PC-9 (cell line): ENCODE data around the gene MRPL19.
A peak's percentile ranks its signal among the peaks of the same experiment; 100 is the strongest.

Experiments
- EZH2 ChIP-seq: fragments of 200-600 bp; sonication (generic); IDR thresholded peaks from 2 replicates; pipeline ENCODE4 v1.8.0; 2017; ENCODE audit warnings: antibody characterized with exemption, low read depth
- TF ChIP-seq, protein P1 (sequence below): fragments of 200-600 bp; sonication (generic); conservative IDR thresholded peaks from 2 replicates; pipeline ENCODE4 v1.6.1; 2017; ENCODE audit warnings: mixed run types, antibody characterized with exemption, mild to moderate bottlenecking, moderate library complexity

DNA sequence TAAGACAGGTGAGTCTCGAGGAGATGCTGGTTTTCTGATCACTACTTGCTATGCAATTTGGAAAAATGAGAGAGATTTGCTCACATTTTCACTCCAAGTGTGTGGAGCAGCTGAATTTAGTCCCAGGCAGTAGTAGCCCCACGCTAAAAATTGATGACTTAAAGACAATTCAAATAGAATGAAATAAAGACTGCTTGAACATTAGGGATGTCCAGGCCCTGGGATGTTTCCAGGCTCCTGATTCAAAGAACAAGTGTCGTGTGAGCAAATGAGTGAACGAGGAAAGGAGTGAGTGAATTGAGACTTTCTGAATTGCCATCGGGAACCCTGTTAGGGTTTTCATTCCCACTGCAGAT, 37.3 kb upstream of the MRPL19 start:
- TF ChIP-seq, protein P1, sequence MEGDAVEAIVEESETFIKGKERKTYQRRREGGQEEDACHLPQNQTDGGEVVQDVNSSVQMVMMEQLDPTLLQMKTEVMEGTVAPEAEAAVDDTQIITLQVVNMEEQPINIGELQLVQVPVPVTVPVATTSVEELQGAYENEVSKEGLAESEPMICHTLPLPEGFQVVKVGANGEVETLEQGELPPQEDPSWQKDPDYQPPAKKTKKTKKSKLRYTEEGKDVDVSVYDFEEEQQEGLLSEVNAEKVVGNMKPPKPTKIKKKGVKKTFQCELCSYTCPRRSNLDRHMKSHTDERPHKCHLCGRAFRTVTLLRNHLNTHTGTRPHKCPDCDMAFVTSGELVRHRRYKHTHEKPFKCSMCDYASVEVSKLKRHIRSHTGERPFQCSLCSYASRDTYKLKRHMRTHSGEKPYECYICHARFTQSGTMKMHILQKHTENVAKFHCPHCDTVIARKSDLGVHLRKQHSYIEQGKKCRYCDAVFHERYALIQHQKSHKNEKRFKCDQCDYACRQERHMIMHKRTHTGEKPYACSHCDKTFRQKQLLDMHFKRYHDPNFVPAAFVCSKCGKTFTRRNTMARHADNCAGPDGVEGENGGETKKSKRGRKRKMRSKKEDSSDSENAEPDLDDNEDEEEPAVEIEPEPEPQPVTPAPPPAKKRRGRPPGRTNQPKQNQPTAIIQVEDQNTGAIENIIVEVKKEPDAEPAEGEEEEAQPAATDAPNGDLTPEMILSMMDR: peak; percentile 39; the same call in 1 of the 2 replicates
- TF ChIP-seq EZH2: no peak
